Naive B cell (primary cell): ENCODE results near the gene UCKL1. TPM values are rescaled to one million over a fixed set of nuclear protein-coding genes. Genes with fewer than 3 reads are reported as not detected.
A peak's percentile ranks its signal among the peaks of the same experiment; 100 is the strongest.
"Not testable (repeated sequence)": the region's sequence is repeated elsewhere in the genome, so short reads cannot be mapped to it uniquely, and the experiment has no call there.

Experiments
- ATAC-seq, 2 donors: fragments of 150-1000 bp; cut with Tn5 transposase; 2 replicates each; pipeline ENCODE4 v1.10.0; 2021; ENCODE audit warnings: low read depth in 2 of 2, mild to moderate bottlenecking in 2 of 2, moderate library complexity in 2 of 2
- DNase-seq: peaks from one replicate; pipeline ENCODE4 v3.0.0; 2022
- H3K27ac Mint-ChIP-seq, 6 donors: one replicate each; pipeline ENCODE4 v1.8.0; 2020 to 2022; ENCODE audit warnings: mild to moderate bottlenecking in 6 of 6, mixed read lengths in 6 of 6, moderate library complexity in 5 of 6, inconsistent platforms in 2 of 6
- H3K27me3 Mint-ChIP-seq, 3 donors: one replicate each; pipeline ENCODE4 v1.8.0; 2021 to 2022; ENCODE audit warnings: mixed read lengths in 3 of 3, mild to moderate bottlenecking in 1 of 3
- H3K36me3 Mint-ChIP-seq, 2 donors: one replicate each; pipeline ENCODE4 v1.8.0; 2020 to 2022; ENCODE audit warnings: mixed read lengths in 2 of 2, inconsistent platforms in 1 of 2, mild to moderate bottlenecking in 1 of 2
- H3K4me1 Mint-ChIP-seq, 3 donors: one replicate each; pipeline ENCODE4 v1.8.0; 2020 to 2022; ENCODE audit warnings: mixed read lengths in 3 of 3, inconsistent platforms in 1 of 3, mild to moderate bottlenecking in 1 of 3, moderate library complexity in 1 of 3
- H3K4me3 Mint-ChIP-seq, 8 donors: one replicate each; pipeline ENCODE4 v1.8.0; 2020 to 2022; ENCODE audit warnings: mild to moderate bottlenecking in 8 of 8, mixed read lengths in 8 of 8, moderate library complexity in 8 of 8, inconsistent platforms in 2 of 8
- H3K9me3 Mint-ChIP-seq, 7 donors: one replicate each; pipeline ENCODE4 v1.8.0; 2020 to 2022; ENCODE audit warnings: mixed read lengths in 7 of 7, mild to moderate bottlenecking in 5 of 7, inconsistent platforms in 2 of 7, moderate library complexity in 1 of 7
- polyA plus RNA-seq, 6 donors: library from polyadenylated mRNA; unstranded; fragments of 300-500 nt; fragmentation: Illumina TruSeq; gene quantifications; one replicate each; pipeline ENCODE4 v1.2.3, GENCODE V29; 2021; ENCODE audit warnings: low read depth in 6 of 6

Gene UCKL1
- polyA plus RNA-seq, 6 donors from 2014 or later: 11.3 to 62.0 (median 31.7) TPM

GRCh38 chr20:63929473-63929883, 26.7 kb downstream of the UCKL1 start:
- H3K36me3 Mint-ChIP-seq: peaks cover 0 to 22% of the 10 kb centered on the region in 2 donors
- H3K27ac Mint-ChIP-seq: not testable (repeated sequence)

GRCh38 chr20:63929071-63929470, 27.1 kb downstream of the UCKL1 start:
- Mint-ChIP-seq H3K27me3 (no peaks in the 10 kb centered on the region), H3K4me3 (no peak overlapping the region), H3K9me3 (no peaks in the 10 kb centered on the region), H3K36me3 (peaks cover 0 to 22% of the 10 kb centered on the region in 2 donors), H3K27ac (no peak overlapping the region), H3K4me1 (peaks cover 4 to 14% (median 14%) of the 10 kb centered on the region in 3 donors)
- ATAC-seq (no peak), DNase-seq (no peak)

More at GRCh38 chr20:63929473-63929883, 26.7 kb downstream of the UCKL1 start:
- DNase-seq, ATAC-seq, H3K27me3 Mint-ChIP-seq, H3K9me3 Mint-ChIP-seq: not testable (repeated sequence)
- peaks cover 4 to 14% (median 14%) of the 10 kb centered on the region in 3 donors for H3K4me1 Mint-ChIP-seq
- peak overlapping the region in 1 of 8 donors; percentile 12 for H3K4me3 Mint-ChIP-seq

- H3K27me3 Mint-ChIP-seq: no peaks in the 10 kb centered on the region
- DNase-seq (no peak), ATAC-seq (no peak)
- H3K9me3 Mint-ChIP-seq: no peaks in the 10 kb centered on the region
- H3K4me1 Mint-ChIP-seq: peaks cover 8 to 14% (median 14%) of the 10 kb centered on the region in 3 donors
- H3K4me3 Mint-ChIP-seq: no peak overlapping the region
- peaks cover 0 to 15% of the 10 kb centered on the region in 2 donors for H3K36me3 Mint-ChIP-seq
- H3K27ac Mint-ChIP-seq: no peak overlapping the region
Observed at GRCh38 chr20:63926298-63926697, 29.9 kb downstream of the UCKL1 start.

GRCh38 chr20:63924241-63924640, 32.0 kb downstream of the UCKL1 start:
- peak overlapping the region in 1 of 6 donors; percentile 26 for H3K27ac Mint-ChIP-seq
- no peaks in the 10 kb centered on the region for H3K27me3 Mint-ChIP-seq
- H3K36me3 Mint-ChIP-seq: peaks cover 0 to 6% of the 10 kb centered on the region in 2 donors
- DNase-seq (no peak), ATAC-seq (no peak)
- H3K4me3 Mint-ChIP-seq: no peak overlapping the region
- no peaks in the 10 kb centered on the region for H3K9me3 Mint-ChIP-seq
- peaks cover 8 to 14% (median 8%) of the 10 kb centered on the region in 3 donors for H3K4me1 Mint-ChIP-seq

- H3K27me3 Mint-ChIP-seq: no peaks in the 10 kb centered on the region
- peaks cover 0 to 2% of the 10 kb centered on the region in 2 donors for H3K36me3 Mint-ChIP-seq
Observed at GRCh38 chr20:63923651-63924050, 32.6 kb downstream of the UCKL1 start.

GRCh38 chr20:63920226-63920625, 36.0 kb downstream of the UCKL1 start:
- Mint-ChIP-seq H3K9me3 (peaks cover 0 to 14% (median 7%) of the 10 kb centered on the region in 7 donors), H3K27me3 (no peaks in the 10 kb centered on the region), H3K36me3 (peaks cover 0 to 8% of the 10 kb centered on the region in 2 donors), H3K27ac (peak overlapping the region in 1 of 6 donors; percentile 84), H3K4me3 (no peak overlapping the region), H3K4me1 (peaks cover 10 to 36% (median 32%) of the 10 kb centered on the region in 3 donors)
- ATAC-seq (no peak), DNase-seq (no peak)

More at GRCh38 chr20:63923651-63924050, 32.6 kb downstream of the UCKL1 start:
- Mint-ChIP-seq H3K27ac (peak overlapping the region in 2 of 6 donors; percentile 3 to 26), H3K4me1 (peaks cover 8 to 19% (median 13%) of the 10 kb centered on the region in 3 donors), H3K9me3 (no peaks in the 10 kb centered on the region), H3K4me3 (no peak overlapping the region)
- no peak for DNase-seq
- no peak for ATAC-seq

GRCh38 chr20:63919130-63919529, 37.1 kb downstream of the UCKL1 start:
- Mint-ChIP-seq H3K4me1 (peaks cover 10 to 36% (median 33%) of the 10 kb centered on the region in 3 donors), H3K27ac (peak overlapping the region in 3 of 6 donors; percentile 47 to 90 (median 47)), H3K36me3 (peaks cover 0 to 8% of the 10 kb centered on the region in 2 donors), H3K27me3 (no peaks in the 10 kb centered on the region), H3K9me3 (peaks cover 0 to 14% (median 7%) of the 10 kb centered on the region in 7 donors), H3K4me3 (peak overlapping the region in 2 of 8 donors; percentile 34 to 36)
- ATAC-seq: no peak
- DNase-seq: no peak

- peak; percentile 55 to 75 for ATAC-seq
- Mint-ChIP-seq H3K27ac (peak overlapping the region in 5 of 6 donors; percentile 36 to 91 (median 81)), H3K36me3 (peaks cover 0 to 8% of the 10 kb centered on the region in 2 donors), H3K27me3 (no peaks in the 10 kb centered on the region), H3K9me3 (peaks cover 0 to 14% (median 7%) of the 10 kb centered on the region in 7 donors), H3K4me1 (peaks cover 11 to 43% (median 40%) of the 10 kb centered on the region in 3 donors), H3K4me3 (peak overlapping the region in 7 of 8 donors; percentile 32 to 85 (median 61))
- DNase-seq: no peak
Observed at GRCh38 chr20:63917811-63918210, 38.4 kb downstream of the UCKL1 start.

GRCh38 chr20:63916371-63916939, 39.8 kb downstream of the UCKL1 start:
- H3K4me1 Mint-ChIP-seq: peaks cover 11 to 49% (median 47%) of the 10 kb centered on the region in 3 donors
- H3K36me3 Mint-ChIP-seq, DNase-seq: not testable (repeated sequence)

GRCh38 chr20:63915471-63915870, 40.7 kb downstream of the UCKL1 start:
- Mint-ChIP-seq H3K27ac (no peak overlapping the region), H3K9me3 (peaks cover 0 to 14% (median 7%) of the 10 kb centered on the region in 7 donors), H3K27me3 (no peaks in the 10 kb centered on the region), H3K4me1 (peaks cover 18 to 59% (median 56%) of the 10 kb centered on the region in 3 donors), H3K4me3 (no peak overlapping the region), H3K36me3 (peaks cover 0 to 8% of the 10 kb centered on the region in 2 donors)
- DNase-seq (no peak), ATAC-seq (no peak)

More at GRCh38 chr20:63916371-63916939, 39.8 kb downstream of the UCKL1 start:
- not testable (repeated sequence) for ATAC-seq, H3K27me3 Mint-ChIP-seq
- peak overlapping the region in 2 of 8 donors; percentile 64 to 73 for H3K4me3 Mint-ChIP-seq
- peaks cover 0 to 14% (median 7%) of the 10 kb centered on the region in 7 donors for H3K9me3 Mint-ChIP-seq
- H3K27ac Mint-ChIP-seq: peak overlapping the region in 3 of 6 donors; percentile 4 to 72 (median 43)

- ATAC-seq (no peak), DNase-seq (no peak)
- Mint-ChIP-seq H3K4me1 (peaks cover 24 to 59% (median 59%) of the 10 kb centered on the region in 3 donors), H3K4me3 (no peak overlapping the region), H3K27ac (peak overlapping the region in 2 of 6 donors; percentile 72 to 86), H3K9me3 (peaks cover 0 to 14% (median 7%) of the 10 kb centered on the region in 7 donors), H3K36me3 (peaks cover 0 to 8% of the 10 kb centered on the region in 2 donors), H3K27me3 (no peaks in the 10 kb centered on the region)
Observed at GRCh38 chr20:63913768-63914167, 42.4 kb downstream of the UCKL1 start.

GRCh38 chr20:63911176-63911575, 45.0 kb downstream of the UCKL1 start:
- peaks cover 0 to 6% (median 2%) of the 10 kb centered on the region in 7 donors for H3K9me3 Mint-ChIP-seq
- H3K27ac Mint-ChIP-seq: peak overlapping the region in 3 of 6 donors; percentile 65 to 81 (median 78)
- H3K4me1 Mint-ChIP-seq: peaks cover 25 to 49% (median 48%) of the 10 kb centered on the region in 3 donors
- H3K4me3 Mint-ChIP-seq: peak overlapping the region in 1 of 8 donors; percentile 16
- ATAC-seq (no peak), DNase-seq (no peak)
- peaks cover 0 to 4% of the 10 kb centered on the region in 2 donors for H3K36me3 Mint-ChIP-seq
- no peaks in the 10 kb centered on the region for H3K27me3 Mint-ChIP-seq

GRCh38 chr20:63908008-63908682, 48.1 kb downstream of the UCKL1 start:
- DNase-seq: no peak
- H3K9me3 Mint-ChIP-seq: no peaks in the 10 kb centered on the region
- peak overlapping the region in 2 of 6 donors; percentile 36 to 54 for H3K27ac Mint-ChIP-seq
- H3K27me3 Mint-ChIP-seq: no peaks in the 10 kb centered on the region
- peaks cover 27 to 51% (median 48%) of the 10 kb centered on the region in 3 donors for H3K4me1 Mint-ChIP-seq
- ATAC-seq: no peak
- no peaks in the 10 kb centered on the region for H3K36me3 Mint-ChIP-seq
- H3K4me3 Mint-ChIP-seq: no peak overlapping the region
